Right renal pelvis (tissue), 4 donors: Measurements from ENCODE around the gene AMELX. TPM values are rescaled to one million over a fixed set of nuclear protein-coding genes. Genes with fewer than 3 reads are reported as not detected.

ENCODE experiments used
- DNase-seq, 4 donors: peaks; one replicate each; pipeline ENCODE4 v3.0.0-alpha.2; 2013; ENCODE audit warnings: low read depth in 4 of 4, low spot score in 3 of 4, missing footprints in 1 of 4
- polyA plus RNA-seq, 4 donors: library from polyadenylated mRNA; unstranded; fragments of 120-200 nt; gene quantifications; one replicate each; pipeline ENCODE4 v1.2.1, GENCODE V29; 2013; ENCODE audit not compliant: insufficient read length in 4 of 4

The AMELX gene
- not detected for polyA plus RNA-seq

DNA sequence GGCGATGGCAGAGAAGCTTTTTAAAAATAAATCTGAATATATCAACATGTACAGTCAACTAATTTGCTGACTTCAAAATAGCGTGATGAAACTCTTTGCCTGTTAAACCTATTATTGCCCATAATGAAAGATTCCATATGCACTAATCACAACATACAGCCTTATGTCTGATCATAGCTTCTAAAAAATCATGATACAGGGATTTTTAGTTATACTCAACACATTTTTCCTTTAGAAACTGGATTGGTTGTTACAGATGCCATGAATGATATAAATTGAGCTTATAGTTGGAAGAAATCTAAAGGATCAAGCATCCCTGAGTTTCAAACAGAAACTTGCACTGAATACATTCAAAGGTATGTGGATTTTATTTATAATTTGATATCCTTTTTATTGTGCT, at the start of gene AMELX:
AMELX (plus strand) TSS at position 301 of the 400 bp plus-strand sequence. CDS start 1,376 bp downstream, outside the sequence.
- DNase-seq: no peak

DNA sequence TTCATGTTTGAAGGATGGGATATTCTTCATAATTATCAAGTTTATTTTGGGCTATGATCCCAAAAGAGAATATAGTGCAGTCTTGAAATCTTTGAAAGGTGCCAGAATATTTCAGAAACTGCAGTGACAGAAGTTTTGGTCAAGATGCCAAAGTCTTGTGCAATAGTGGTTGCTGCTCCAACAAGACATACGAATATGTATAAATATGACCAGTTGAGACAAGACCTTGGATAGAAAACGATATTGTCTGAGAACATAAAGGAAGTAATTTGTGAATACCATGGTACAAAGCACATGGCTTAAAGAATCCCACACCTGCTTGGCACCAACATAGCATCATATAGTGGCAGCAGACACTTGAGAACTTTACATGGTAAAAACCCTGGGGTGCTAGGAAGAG, 48.6 kb upstream of the AMELX start:
- no peak for DNase-seq

DNA sequence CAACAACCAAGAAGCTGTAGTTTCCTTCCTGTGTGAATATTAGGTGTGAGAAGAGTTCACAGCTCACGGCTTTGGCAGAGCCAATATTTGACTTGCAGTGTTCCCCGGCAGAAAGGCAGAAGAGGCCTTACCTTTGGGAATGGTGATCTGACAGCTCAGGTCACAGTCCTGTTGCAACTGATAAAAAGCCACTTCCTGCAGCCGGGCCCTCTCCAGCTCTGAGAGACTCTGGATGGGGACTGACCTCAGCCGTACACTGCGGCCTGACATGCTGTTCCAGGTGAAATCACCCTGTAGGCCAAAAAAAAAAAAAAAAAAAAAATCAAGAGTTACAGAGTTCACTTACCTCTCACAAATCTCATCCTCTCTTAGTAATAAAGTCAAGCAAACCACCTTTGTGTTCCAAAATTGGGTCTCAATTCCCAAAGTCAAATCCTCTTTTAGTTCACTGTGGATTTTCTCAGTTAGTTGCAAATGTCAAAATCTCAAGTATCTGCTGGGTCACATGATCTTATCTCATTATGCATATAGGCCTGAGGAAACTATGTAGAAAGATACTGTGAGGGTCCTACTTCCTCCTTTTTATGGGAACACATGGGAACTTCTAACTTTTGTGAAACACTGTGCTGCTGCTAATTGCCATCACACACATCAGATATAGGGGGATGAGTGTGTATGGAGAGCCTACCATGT, 38.6 kb upstream of the AMELX start:
- no peak for DNase-seq

DNA sequence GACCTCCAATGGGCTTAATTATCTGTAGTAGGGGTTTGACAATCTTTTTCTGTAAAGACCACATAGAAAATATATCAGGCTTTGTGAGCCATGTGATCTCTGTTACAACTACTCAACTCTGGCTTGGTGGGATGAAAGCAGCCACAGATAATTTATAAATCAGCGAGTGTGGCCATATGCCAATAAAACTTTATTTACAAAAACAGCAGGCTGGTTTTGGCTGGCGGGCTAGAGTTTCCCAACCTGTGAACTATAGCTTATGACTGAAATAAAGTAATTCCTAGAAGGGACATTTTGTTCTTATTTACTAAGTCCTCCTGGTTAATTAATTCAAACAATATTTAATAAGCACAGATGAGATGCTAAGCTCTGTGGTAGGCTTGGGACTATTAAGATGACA, 35.9 kb upstream of the AMELX start:
- no peak for DNase-seq

DNA sequence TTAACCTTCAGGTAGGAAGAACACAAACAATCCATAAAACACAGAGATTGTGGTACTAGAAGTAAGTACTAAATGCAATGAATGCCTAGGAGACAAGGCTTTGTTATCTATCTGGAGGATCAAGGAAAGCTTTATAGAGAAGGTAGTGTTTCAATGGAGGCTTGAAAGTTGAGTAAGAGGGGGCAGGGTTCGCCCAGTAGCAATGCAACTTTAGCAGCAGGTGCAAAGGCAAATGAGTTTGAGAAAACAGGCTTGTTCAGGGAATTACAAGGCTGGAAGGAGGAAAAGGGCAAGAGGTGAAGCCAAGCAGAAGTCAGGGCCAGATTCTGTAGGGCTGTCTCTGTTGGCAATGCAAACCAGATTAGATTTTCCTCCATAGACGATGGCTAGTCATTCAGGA, 35.5 kb upstream of the AMELX start:
- no peak for DNase-seq

DNA sequence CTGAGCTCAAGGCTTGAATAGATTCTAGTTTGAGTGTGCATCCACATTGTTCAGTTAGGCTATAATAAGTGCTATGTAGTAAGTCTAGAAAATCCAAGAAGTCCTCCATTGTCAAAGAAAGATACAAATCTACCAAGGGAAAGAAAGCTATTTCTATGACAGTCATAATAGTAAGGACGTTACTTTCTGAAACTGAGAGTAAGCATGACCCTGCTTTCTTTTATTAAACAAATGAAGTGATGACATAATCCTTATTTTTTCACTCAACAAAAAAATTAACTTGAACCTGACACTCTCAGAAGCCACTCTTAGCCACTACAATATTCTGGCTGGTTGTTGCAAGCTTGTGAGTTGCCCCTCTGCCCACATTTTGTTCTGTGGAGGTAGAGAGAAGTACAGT, 33.8 kb upstream of the AMELX start:
- DNase-seq: no peak

DNA sequence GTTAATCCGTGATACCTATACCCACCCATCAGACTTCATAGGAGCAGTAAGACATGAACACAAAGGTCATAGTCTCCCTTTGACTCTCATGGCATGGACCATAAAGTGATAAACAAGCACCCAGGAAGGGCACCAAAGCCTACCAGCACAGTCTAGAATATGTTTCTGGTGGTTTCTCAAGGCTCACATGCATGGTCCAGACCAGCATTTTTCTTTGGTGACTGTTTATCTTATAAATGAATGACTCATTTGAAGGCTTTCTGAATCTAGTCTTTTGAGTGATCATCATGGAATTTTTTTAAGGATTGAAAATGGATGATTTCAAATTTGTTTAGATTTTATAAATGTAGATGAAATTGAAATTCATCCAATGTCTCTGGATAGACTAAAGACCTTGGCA, 32.0 kb upstream of the AMELX start:
- DNase-seq: no peak

DNA sequence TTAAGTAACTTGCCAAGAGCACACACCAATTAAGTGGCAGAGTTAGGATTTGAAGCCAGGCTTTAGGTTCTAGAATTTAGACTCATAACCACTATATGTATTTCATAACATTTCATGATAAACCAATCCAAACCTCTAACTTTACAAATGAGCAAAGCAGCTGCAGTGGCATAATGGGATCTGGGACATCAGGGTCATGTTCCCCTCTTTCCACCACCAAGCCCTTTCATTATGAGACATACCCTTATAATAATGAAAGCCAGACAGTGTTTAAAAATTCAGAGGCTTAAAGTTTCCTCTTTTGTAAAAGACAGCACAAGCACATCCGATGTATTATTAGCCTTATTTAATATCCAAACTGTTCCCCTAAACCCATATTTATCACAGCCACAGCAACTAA, 28.3 kb upstream of the AMELX start:
- no peak for DNase-seq

DNA sequence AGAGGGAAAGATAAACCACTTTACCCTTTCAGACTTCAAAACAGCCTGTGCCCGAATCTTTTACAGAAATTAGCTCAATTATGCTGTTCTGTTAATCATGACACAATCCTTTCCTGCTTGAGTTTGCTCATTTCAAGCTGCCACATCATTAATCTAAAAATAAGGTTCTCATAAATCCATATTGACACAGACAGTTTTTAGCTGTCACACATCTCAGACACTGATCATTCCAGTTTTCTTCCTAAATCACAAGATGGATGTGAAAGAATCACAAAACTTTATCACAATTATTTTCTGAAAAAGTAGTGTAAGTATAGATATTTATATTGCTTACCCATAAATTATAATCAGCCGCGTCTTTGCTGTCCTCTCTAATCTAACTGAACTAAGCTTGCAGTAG, 27.9 kb upstream of the AMELX start:
- DNase-seq: no peak

DNA sequence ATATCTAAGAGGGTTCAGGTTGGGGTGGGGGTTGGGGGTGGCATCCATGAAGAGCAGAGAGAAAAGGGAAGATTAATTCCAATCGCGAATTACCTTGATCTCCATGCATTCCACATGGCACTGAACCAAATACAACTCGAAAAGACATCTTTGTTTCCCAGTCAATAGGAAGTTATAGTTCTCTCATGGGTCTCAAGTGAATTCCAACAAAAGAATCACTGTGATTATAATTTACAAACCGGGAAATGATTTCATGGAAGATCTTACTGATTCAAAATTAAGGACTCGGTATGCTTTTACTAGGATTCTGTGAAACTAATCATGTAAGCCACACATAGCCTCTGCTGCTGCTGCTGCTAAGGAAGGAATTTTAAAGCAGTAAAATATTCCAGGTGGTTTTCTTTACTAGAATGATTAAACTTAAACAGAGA, 26.6 kb upstream of the AMELX start:
- no peak for DNase-seq

DNA sequence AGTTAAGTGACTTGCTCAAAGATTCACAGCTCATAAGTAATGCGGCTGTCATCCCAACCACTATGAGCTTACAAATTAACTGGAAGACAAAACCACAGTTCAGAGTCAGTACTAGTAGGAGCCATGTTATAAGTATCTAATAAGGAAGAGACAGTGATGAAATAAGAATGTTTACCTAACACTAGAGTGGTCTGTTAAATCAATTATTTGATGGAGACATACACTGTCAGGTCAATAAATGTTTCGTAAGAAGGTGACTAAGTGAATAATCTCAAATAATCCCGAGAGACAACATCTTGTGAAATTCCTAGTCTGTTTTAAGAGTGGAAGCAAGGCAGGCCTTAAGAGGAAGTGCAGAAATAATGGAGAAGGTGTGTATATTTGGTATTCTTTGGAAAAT, 25.8 kb upstream of the AMELX start:
- DNase-seq: no peak

DNA sequence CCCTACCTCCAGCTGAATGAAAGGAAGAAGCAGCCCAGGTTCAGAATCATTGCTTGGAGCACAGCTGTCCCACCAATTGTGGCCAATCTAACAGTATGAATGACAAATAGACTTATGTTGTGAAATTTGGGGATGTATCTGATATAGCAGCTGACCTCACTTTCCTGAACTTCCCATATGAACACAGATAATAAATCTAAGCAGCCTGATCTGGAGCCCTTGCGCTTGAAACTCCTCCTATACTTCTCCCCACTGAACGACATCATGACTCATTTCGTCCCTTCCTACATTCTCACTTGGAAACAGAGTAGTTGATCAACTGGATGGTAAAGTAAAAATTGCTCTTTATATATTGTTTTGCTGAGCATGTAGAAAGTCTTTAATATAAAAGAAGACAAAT, 24.2 kb upstream of the AMELX start:
- DNase-seq: no peak

DNA sequence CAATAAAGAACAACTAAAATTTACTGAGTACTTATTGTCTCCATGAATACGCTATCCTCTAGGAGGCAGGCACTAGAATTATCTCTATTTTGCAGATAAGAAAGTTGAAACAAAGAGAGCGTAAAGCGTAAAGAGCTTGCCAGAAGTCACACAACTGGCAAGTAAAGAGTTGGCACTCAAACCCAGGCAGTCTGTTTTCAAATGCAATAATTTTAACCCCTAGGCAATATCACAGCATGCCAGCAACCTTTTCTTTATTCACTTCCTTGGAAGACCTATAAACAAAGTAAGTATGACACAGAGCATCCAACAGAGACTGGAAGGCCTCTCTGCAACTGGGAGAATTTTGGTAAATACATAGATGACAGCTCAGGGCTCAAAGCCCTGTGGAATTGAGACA, 23.2 kb upstream of the AMELX start:
- DNase-seq: no peak

DNA sequence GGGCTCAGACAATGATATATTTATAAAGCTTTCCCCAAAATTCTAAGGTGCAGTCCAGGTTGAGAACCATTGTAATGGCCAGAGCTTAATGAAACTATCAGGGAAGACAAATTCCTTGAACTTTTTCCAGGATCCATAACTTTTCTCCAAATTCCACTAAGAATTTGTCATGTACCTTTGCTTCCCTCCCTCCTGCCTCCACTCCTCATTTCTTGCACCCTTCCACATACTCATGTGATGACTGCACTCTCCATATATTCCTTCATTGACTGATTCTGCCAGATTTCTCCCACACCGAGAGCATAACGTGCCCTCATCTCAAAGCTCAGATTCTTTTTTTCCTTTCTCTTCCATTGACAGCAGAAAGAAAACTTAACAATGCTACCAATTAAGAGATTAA, 20.9 kb upstream of the AMELX start:
- no peak for DNase-seq

DNA sequence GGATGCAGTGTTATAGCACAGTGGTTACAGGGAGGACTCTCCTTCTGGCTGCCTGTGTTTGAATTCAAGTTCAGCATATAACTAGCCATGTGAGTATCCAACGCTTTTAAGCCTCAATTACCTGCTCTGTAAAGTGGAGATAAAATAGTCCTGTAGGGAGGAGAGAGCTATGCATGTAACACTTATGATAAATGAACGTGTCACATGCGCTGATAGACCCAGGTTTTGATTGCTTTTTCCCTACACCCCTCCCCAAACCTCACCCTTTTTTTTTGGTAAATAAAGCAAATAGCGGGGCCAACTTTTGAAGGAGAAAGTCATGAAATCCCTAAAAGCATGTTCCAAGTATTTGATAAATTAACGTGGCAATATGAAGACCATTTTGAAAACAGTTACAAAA, 20.4 kb upstream of the AMELX start:
- DNase-seq: no peak

DNA sequence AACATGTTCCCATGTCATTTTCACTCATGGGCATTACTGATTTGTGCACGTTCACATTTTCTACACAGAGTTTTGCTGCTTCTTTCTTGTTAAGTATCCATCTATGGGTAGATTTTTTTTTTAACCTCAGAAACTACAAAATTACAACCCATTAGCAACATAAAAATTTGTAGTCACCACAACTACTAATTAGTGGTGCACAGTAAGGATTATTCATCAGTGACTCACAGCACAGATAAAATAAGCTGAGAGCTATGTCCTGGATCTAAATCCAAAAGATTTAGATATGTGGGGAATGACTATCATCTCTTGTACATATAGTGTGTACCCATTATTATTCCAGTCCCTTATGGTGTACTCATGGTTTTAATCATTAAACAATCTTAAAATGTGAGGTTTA, 19.7 kb upstream of the AMELX start:
- DNase-seq: no peak

DNA sequence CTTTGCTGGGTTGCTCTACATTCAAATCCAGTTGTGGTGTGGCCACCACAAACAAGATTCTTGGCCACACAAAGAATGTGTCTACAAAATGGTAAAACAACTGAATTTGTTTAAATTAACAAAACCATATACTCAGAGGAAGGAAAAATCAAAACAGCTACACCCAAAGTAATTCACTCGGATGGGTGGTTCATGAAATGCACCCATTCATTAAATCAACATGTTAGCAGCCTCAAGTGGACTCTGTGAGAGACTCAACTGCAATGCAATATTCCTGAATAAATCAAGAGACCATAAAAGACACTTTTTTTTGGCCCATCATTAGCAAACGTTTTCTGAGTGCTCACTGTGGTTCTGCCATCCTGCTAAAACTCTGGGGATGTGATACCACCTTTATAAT, 11.2 kb upstream of the AMELX start:
- DNase-seq: no peak

DNA sequence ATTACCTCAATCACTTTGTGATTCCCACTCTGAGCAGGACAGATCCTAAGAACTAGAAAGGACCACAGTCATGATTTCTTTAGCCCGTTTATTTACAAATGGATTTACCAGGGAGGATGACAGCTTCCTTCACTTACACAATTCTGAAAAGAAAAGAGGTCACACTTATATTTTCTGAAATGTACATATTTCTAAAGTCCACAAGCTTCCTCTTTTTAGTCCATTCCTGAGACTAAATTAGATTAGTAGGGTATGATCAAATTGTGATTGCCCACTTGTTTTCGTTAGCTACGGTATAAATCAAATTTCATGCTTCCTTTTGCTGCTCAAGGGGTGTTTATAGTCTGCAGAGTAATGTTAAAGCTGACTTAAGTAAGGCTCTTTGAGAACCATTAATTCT, 7.6 kb upstream of the AMELX start:
- no peak for DNase-seq

DNA sequence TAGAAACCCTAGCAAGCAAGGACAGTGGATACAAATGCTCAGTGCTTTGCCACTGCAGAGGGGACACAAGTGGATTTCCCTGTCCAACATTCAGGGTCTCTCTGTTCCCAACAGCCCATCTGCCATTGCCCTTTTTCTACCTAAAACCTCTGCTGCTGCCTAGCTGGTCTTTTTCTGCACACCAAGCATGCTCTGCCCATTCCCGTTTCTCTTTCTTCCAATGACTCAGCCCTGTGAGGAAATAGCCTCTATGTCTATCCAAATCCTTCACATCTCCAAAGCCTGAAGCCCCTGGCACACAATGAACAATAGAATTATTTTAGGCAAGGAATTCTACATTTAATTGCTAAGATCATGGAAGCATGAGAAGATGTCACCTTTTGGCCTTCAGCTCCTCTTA, 5.7 kb upstream of the AMELX start:
- DNase-seq: no peak

DNA sequence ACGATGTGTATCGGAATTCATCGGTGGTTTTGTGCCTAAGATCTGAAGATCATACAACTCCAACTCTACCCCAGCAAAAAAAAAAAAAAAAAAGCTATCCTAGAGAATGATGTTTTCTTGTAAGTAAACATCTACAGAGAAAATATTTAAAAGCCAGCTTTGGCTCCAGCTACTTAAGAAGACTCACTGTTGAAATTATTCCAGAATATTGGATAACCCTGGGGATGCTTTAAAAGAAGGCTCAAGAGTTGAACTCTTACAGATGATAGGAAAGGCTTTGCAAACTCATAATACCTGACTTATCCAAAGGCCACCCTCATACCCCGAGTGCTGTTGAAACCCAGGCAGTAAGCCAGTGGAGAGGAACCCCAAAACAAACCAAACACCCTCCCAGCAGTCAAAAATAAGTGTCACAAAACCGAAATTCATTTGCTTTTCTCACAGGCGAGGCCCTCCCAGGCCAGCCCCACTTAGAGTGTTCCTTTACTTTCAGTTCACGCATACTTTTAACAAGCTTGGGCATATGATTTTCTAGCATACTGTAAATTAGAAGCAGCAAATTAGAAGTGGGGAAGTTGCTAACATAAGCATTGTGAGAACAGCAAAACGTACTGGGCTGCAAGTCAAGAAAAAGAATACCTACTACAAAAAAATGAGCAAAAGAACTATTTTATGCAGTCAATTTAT, 2.7 kb upstream of the AMELX start:
- no peak for DNase-seq

DNA sequence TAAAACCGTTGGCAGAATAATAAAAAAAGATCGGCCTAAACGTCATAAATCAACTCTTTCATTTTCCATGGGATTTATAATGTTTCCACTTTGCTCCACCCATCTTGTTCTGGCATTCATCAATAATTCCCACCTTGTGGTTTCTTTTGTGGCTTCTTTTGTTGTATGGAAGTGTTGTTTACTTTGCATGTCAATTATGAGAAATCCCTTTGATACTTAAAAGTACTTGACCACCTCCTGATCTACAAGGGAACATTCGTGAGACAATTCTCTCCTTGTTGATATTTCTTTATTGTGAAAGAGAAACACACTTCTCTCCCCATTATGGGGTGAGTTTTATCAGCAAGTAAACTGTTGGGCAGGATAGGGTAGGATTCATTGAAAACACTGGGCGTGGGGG, 2.8 kb downstream of the AMELX start:
- DNase-seq: no peak

DNA sequence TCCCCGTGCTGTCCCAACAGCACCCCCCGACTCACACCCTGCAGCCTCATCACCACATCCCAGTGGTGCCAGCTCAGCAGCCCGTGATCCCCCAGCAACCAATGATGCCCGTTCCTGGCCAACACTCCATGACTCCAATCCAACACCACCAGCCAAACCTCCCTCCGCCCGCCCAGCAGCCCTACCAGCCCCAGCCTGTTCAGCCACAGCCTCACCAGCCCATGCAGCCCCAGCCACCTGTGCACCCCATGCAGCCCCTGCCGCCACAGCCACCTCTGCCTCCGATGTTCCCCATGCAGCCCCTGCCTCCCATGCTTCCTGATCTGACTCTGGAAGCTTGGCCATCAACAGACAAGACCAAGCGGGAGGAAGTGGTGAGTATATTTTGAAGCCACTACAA, 5.4 kb downstream of the AMELX start:
- no peak for DNase-seq

DNA sequence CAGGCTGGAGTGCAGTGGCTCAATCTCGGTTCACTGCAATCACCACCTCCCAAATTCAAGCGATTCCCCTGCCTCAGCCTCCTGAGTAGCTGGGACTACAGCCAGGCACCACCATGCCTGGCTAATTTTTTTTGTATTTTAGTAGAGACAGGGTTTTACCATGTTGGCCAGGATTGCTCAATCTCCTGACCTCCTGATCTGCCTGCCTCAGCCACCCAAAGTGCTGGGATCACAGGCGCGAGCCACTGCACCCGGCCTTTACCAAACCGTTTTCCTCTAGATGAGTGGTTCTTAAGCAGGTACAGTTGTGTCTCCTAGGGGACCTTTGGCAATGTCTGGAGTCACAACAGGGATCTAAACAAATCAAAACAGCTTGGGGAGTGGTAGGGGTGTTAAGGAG, 11.6 kb downstream of the AMELX start:
- DNase-seq: no peak
